Left lung (tissue), 10 donors: ENCODE measurements around the gene UNCX. TPM values are rescaled to one million over a fixed set of nuclear protein-coding genes. Genes with fewer than 3 reads are reported as not detected.

Experiments used
- ATAC-seq: fragments of 200-7000 bp; cut with Tn5 transposase; one replicate; pipeline ENCODE4 v1.9.1; 2020; ENCODE audit warnings: moderate library complexity
- DNase-seq, 4 donors: peaks; one replicate each; pipeline ENCODE4 v3.0.0-alpha.2; 2013 to 2020
- H3K27ac ChIP-seq, 2 donors: fragments of 200-600 bp; sonication (generic) in 1 of 2; one replicate each; pipeline versions ENCODE4 v1.5.0 to v1.8.0; 2020 to 2021
- H3K27me3 ChIP-seq, 2 donors: fragments of 200-600 bp; sonication (generic) in 1 of 2; one replicate each; pipeline versions ENCODE4 v1.5.0 to v1.8.0; 2020 to 2021
- H3K36me3 ChIP-seq, 2 donors: fragments of 200-600 bp; sonication (generic) in 1 of 2; one replicate each; pipeline versions ENCODE4 v1.5.0 to v1.8.0; 2020 to 2021
- H3K4me1 ChIP-seq, 2 donors: fragments of 200-600 bp; one replicate each; pipeline ENCODE4 v1.8.0; 2021
- H3K4me3 ChIP-seq, 2 donors: fragments of 200-600 bp; sonication (generic) in 1 of 2; one replicate each; pipeline versions ENCODE4 v1.5.0 to v1.8.0; 2020 to 2021; ENCODE audit warnings: mild to moderate bottlenecking in 1 of 2
- H3K9me3 ChIP-seq, 2 donors: fragments of 200-600 bp; sonication (generic) in 1 of 2; one replicate each; pipeline versions ENCODE4 v1.5.0 to v1.8.0; 2020 to 2021
- intact Hi-C, 2 donors: fragments of 100-400 bp; cut with DNase I; formaldehyde crosslinking; loops; one replicate each; pipeline versions ENCODE4 v1.11.2 to v1.14.2; 2022
- polyA plus RNA-seq, 6 donors: library from polyadenylated mRNA; unstranded; fragments of 120-200 nt; gene quantifications; one replicate each; pipeline ENCODE4 v1.2.1, GENCODE V29; 2013; ENCODE audit not compliant: insufficient read length in 6 of 6
- total RNA-seq, 2 donors: library from RNA; stranded (reverse); fragmentation: NEBNext Ultra II Directional; extraction: Animal tissue kit (Norgen Biotek cat#: 25700); gene quantifications; one replicate each; pipeline ENCODE4 v1.2.1, GENCODE V29; 2021
- TF ChIP-seq, protein P1 (sequence below), 2 donors: fragments of 200-600 bp; sonication (generic) in 1 of 2; IDR thresholded peaks; one replicate each; pipeline versions ENCODE4 v1.5.0 to v1.8.0; 2021; ENCODE audit warnings: antibody characterized with exemption in 2 of 2
- donor health status: DM: no; HTN: yes; CAD: no.
- donor health status: DM: no; HTN: no; CAD: no.

Gene UNCX
- total and polyA plus RNA-seq, 8 donors: 0.10 TPM; not detected in 7

- Histone ChIP-seq H3K27me3 (peaks cover 48 to 100% of the 10 kb centered on the region in 2 donors), H3K27ac (no peak overlapping the region), H3K9me3 (no peaks in the 10 kb centered on the region), H3K4me3 (no peak overlapping the region), H3K36me3 (no peaks in the 10 kb centered on the region), H3K4me1 (no peaks in the 10 kb centered on the region)
- intact Hi-C loops: no loop called here
- TF ChIP-seq, protein P1, sequence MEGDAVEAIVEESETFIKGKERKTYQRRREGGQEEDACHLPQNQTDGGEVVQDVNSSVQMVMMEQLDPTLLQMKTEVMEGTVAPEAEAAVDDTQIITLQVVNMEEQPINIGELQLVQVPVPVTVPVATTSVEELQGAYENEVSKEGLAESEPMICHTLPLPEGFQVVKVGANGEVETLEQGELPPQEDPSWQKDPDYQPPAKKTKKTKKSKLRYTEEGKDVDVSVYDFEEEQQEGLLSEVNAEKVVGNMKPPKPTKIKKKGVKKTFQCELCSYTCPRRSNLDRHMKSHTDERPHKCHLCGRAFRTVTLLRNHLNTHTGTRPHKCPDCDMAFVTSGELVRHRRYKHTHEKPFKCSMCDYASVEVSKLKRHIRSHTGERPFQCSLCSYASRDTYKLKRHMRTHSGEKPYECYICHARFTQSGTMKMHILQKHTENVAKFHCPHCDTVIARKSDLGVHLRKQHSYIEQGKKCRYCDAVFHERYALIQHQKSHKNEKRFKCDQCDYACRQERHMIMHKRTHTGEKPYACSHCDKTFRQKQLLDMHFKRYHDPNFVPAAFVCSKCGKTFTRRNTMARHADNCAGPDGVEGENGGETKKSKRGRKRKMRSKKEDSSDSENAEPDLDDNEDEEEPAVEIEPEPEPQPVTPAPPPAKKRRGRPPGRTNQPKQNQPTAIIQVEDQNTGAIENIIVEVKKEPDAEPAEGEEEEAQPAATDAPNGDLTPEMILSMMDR (IDR thresholded peaks at IDR 0.05): no peak
- ATAC-seq (no peak), DNase-seq (peak in 1 of 4 donors; percentile 68)
Observed at GRCh38 chr7:1254281-1255079, 21.8 kb downstream of the UNCX start.

DNA sequence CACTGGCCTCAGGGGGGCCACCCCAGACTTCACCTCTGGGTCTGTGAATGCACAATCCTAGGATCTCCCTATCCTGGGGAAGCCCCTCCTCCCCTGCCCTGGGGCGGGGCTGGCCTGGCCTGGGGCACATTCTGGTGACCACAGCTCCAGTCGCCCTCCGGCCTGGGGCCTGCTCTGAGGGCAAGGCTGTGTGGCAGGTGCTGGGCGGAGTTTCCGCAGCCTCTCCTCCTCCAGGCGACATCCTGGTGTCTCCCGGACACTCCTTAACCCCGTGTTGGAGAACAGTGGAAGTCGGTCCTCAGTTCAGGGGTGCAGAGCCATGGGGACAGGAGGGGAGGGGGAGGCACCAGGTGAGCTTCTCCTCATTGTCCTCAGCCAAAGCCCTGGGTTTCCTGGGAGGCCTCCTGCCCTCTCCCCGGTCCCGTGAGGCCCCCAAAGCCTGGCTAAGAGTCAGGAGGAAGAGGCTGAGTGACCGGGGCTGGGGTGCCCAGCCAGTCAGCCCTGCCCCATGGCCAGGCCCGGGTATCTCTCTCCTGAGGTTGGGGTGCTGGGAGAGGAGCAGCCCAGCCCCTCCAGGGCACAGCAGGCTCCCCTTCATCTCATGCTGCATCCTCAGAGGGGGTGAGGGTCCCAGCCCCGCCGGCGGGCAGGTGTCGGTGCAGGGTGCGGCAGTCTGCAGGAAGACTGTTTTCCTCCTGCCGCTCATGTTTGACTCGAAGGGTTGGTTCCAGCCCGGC is 22.6 kb downstream of the UNCX start:
- no peak for ATAC-seq
- DNase-seq: peak in 1 of 4 donors; percentile 69
- H3K27ac ChIP-seq: no peak overlapping the region
- H3K4me3 ChIP-seq: no peak overlapping the region
- H3K27me3 ChIP-seq: peaks cover 40 to 100% of the 10 kb centered on the region in 2 donors
- H3K4me1 ChIP-seq: no peaks in the 10 kb centered on the region
- intact Hi-C loops: no loop called here
- H3K9me3 ChIP-seq: no peaks in the 10 kb centered on the region
- H3K36me3 ChIP-seq: no peaks in the 10 kb centered on the region
- TF ChIP-seq, protein P1 (IDR thresholded peaks at IDR 0.05): no peak

- no peaks in the 10 kb centered on the region for H3K4me1 ChIP-seq
- H3K4me3 ChIP-seq: no peak overlapping the region
- intact Hi-C loops: no loop called here
- peaks cover 35 to 100% of the 10 kb centered on the region in 2 donors for H3K27me3 ChIP-seq
- TF ChIP-seq, protein P1 (IDR thresholded peaks at IDR 0.05): no peak
- H3K27ac ChIP-seq: no peak overlapping the region
- H3K9me3 ChIP-seq: no peaks in the 10 kb centered on the region
- DNase-seq (peak in 1 of 4 donors; percentile 66), ATAC-seq (no peak)
- H3K36me3 ChIP-seq: no peaks in the 10 kb centered on the region
Observed at GRCh38 chr7:1255817-1256340, 23.2 kb downstream of the UNCX start.

GRCh38 chr7:1256621-1257020 is 23.9 kb downstream of the UNCX start:
- intact Hi-C loops: no loop called here

More at GRCh38 chr7:1256621-1257020, 23.9 kb downstream of the UNCX start:
- ATAC-seq (no peak), DNase-seq (peak in 1 of 4 donors; percentile 74)
- Histone ChIP-seq H3K9me3 (no peaks in the 10 kb centered on the region), H3K4me3 (no peak overlapping the region), H3K4me1 (no peaks in the 10 kb centered on the region), H3K27ac (no peak overlapping the region), H3K36me3 (no peaks in the 10 kb centered on the region), H3K27me3 (peaks cover 35 to 96% of the 10 kb centered on the region in 2 donors)
- TF ChIP-seq, protein P1 (IDR thresholded peaks at IDR 0.05): no peak
